Liver (tissue), 9 donors: ENCODE measurements around the gene TMEM18. TPM values are rescaled to one million over a fixed set of nuclear protein-coding genes. Genes with fewer than 3 reads are reported as not detected.

Experiments used
- DNase-seq: peaks from one replicate; pipeline ENCODE4 v3.0.0-alpha.2; 2017; ENCODE audit warnings: low spot score
- H3K27ac ChIP-seq, 2 donors: one replicate each; pipeline ENCODE4 v1.7.0; 2013; ENCODE audit warnings: inconsistent platforms in 2 of 2, low read length in 2 of 2, control low read depth in 1 of 2, low read depth in 1 of 2, mild to moderate bottlenecking in 1 of 2
- H3K27me3 ChIP-seq, 4 donors: one replicate each; pipeline versions ENCODE4 v1.6.1 to v1.7.0; 2013; ENCODE audit warnings: low read length in 3 of 4, inconsistent platforms in 1 of 4, mild to moderate bottlenecking in 1 of 4, moderate library complexity in 1 of 4; ENCODE audit not compliant: control insufficient read depth in 4 of 4, insufficient read depth in 4 of 4
- H3K36me3 ChIP-seq, 4 donors: one replicate each; pipeline versions ENCODE4 v1.6.1 to v1.7.0; 2013; ENCODE audit warnings: low read length in 3 of 4, mild to moderate bottlenecking in 3 of 4, low read depth in 1 of 4, moderate library complexity in 1 of 4; ENCODE audit not compliant: control insufficient read depth in 4 of 4, insufficient read depth in 3 of 4
- H3K4me1 ChIP-seq, 4 donors: one replicate each; pipeline versions ENCODE4 v1.6.1 to v1.7.0; 2013; ENCODE audit warnings: low read length in 3 of 4, mild to moderate bottlenecking in 3 of 4, moderate library complexity in 1 of 4; ENCODE audit not compliant: control insufficient read depth in 4 of 4, insufficient read depth in 4 of 4
- H3K4me3 ChIP-seq, 3 donors: one replicate each; pipeline versions ENCODE4 v1.6.1 to v1.7.0; 2013; ENCODE audit warnings: low read length in 3 of 3, control low read depth in 1 of 3, low read depth in 1 of 3, mild to moderate bottlenecking in 1 of 3
- H3K9ac ChIP-seq, 2 donors: one replicate each; pipeline ENCODE4 v1.7.0; 2013; ENCODE audit warnings: low read length in 2 of 2, mild to moderate bottlenecking in 2 of 2, moderate library complexity in 2 of 2, control low read depth in 1 of 2, low read depth in 1 of 2
- H3K9me3 ChIP-seq, 4 donors: one replicate each; pipeline versions ENCODE4 v1.6.1 to v1.7.0; 2013; ENCODE audit warnings: low read length in 3 of 4; ENCODE audit not compliant: control insufficient read depth in 4 of 4
- ATF3 ChIP-seq: IDR thresholded peaks from 2 replicates; pipeline ENCODE4 v1.6.1; 2016; ENCODE audit warnings: antibody characterized with exemption
- CTCF ChIP-seq: fragments of 150-350 bp; IDR thresholded peaks from 2 replicates; pipeline ENCODE4 v1.5.1; 2017; ENCODE audit warnings: improper control_type of control experiment, low read depth, low read length; ENCODE audit not compliant: missing input control
- EGR1 ChIP-seq, 2 donors: IDR thresholded peaks; 2 replicates each; pipeline ENCODE4 v1.6.1; 2016 to 2018; ENCODE audit warnings: antibody characterized with exemption in 2 of 2, low read depth in 2 of 2
- FOXA1 ChIP-seq: IDR thresholded peaks from 2 replicates; pipeline ENCODE4 v1.6.1; 2016; ENCODE audit warnings: antibody characterized with exemption
- FOXA2 ChIP-seq: IDR thresholded peaks from 2 replicates; pipeline ENCODE4 v1.6.1; 2016; ENCODE audit warnings: antibody characterized with exemption
- GABPA ChIP-seq, 2 donors: IDR thresholded peaks in 1 of 2; conservative IDR thresholded peaks in 1 of 2; 2 replicates each; pipeline ENCODE4 v1.6.1; 2016; ENCODE audit warnings: antibody characterized with exemption in 2 of 2, mild to moderate bottlenecking in 1 of 2, moderate library complexity in 1 of 2
- HNF4A ChIP-seq, 2 donors: conservative IDR thresholded peaks; 2 replicates each; pipeline ENCODE4 v1.6.1; 2016; ENCODE audit warnings: antibody characterized with exemption in 2 of 2, mild to moderate bottlenecking in 2 of 2
- HNF4G ChIP-seq: IDR thresholded peaks from 2 replicates; pipeline ENCODE4 v1.6.1; 2016; ENCODE audit warnings: antibody characterized with exemption
- JUND ChIP-seq, 2 donors: IDR thresholded peaks; 2 replicates each; pipeline ENCODE4 v1.6.1; 2016; ENCODE audit warnings: antibody characterized with exemption in 2 of 2
- NR2F2 ChIP-seq: IDR thresholded peaks from 2 replicates; pipeline ENCODE4 v1.6.1; 2016; ENCODE audit warnings: antibody characterized with exemption
- RAD21 ChIP-seq, 2 donors: IDR thresholded peaks; 2 replicates each; pipeline ENCODE4 v1.6.1; 2016; ENCODE audit warnings: antibody characterized with exemption in 2 of 2, mild to moderate bottlenecking in 2 of 2
- REST ChIP-seq: IDR thresholded peaks from 2 replicates; pipeline ENCODE4 v1.6.1; 2016; ENCODE audit warnings: antibody characterized with exemption, mild to moderate bottlenecking
- RXRA ChIP-seq, 2 donors: IDR thresholded peaks; 2 replicates each; pipeline ENCODE4 v1.6.1; 2017 to 2018; ENCODE audit warnings: antibody characterized with exemption in 2 of 2, mild to moderate bottlenecking in 1 of 2
- SP1 ChIP-seq: IDR thresholded peaks from 2 replicates; pipeline ENCODE4 v1.6.1; 2018; ENCODE audit warnings: antibody characterized with exemption, mild to moderate bottlenecking
- TAF1 ChIP-seq: conservative IDR thresholded peaks from 2 replicates; pipeline ENCODE4 v1.6.1; 2016; ENCODE audit warnings: antibody characterized with exemption, mild to moderate bottlenecking
- ZBTB33 ChIP-seq: IDR thresholded peaks from 2 replicates; pipeline ENCODE4 v1.6.1; 2016; ENCODE audit warnings: antibody characterized with exemption
- WGBS: extraction: QIAGEN DNeasy Blood & Tissue Kit; methylation state at CpG from one replicate; pipeline ENCODE4 v1.1.7; 2013; 5-methylcytosine and 5-hydroxymethylcytosine counted together
- polyA plus RNA-seq, 2 donors: library from polyadenylated mRNA; stranded (reverse) in 1 of 2; unstranded in 1 of 2; fragments of 200-250 nt in 1 of 2; fragments of >200 nt in 1 of 2; fragmentation: Nextera tagmentation in 1 of 2; extraction: Ambion mirVana in 1 of 2; gene quantifications; one replicate each; pipeline versions ENCODE4 v1.2.1 to v1.2.3, GENCODE V29; 2013 to 2015
- total RNA-seq, 2 donors: library from RNA; depleted of rRNA; stranded (reverse); fragments of >200 nt; gene quantifications; one replicate each; pipeline ENCODE4 v1.2.3, GENCODE V29; 2014
- donor health status: healthy.
- donor health status: healthy.
- donor health status: healthy.
- donor health status: healthy.
- donor health status: healthy.

The TMEM18 gene
- total and polyA plus RNA-seq, 4 donors: 8.4 to 29.3 (median 10.9) TPM

- DNase-seq: no peak
- Histone ChIP-seq H3K4me1 (no peaks in the 10 kb centered on the region), H3K36me3 (no peaks in the 10 kb centered on the region), H3K4me3 (no peak overlapping the region), H3K27ac (no peak overlapping the region), H3K27me3 (no peaks in the 10 kb centered on the region), H3K9ac (no peak overlapping the region), H3K9me3 (no peaks in the 10 kb centered on the region)
- WGBS: 83% methylated on average over 26 of the region's 26 CpGs
- no peak for TF ChIP-seq HNF4A (conservative IDR thresholded peaks at IDR 0.05)
- no peak for TF ChIP-seq TAF1
- TF ChIP-seq ATF3: no peak
- no peak for TF ChIP-seq GABPA (IDR thresholded peaks at IDR 0.05 in 1 of 2, conservative IDR thresholded peaks at IDR 0.05 in 1 of 2)
- no peak for TF ChIP-seq ZBTB33
- no peak for TF ChIP-seq REST
- TF ChIP-seq FOXA1: no peak
- TF ChIP-seq NR2F2: no peak
- no peak for TF ChIP-seq RAD21 (IDR thresholded peaks at IDR 0.05)
- TF ChIP-seq EGR1 (IDR thresholded peaks at IDR 0.05; ENCODE audit: low read depth in 2 of 2): no peak
- no peak for TF ChIP-seq SP1
- no peak for TF ChIP-seq JUND (IDR thresholded peaks at IDR 0.05)
- no peak for TF ChIP-seq FOXA2
- TF ChIP-seq HNF4G: no peak
Measured at GRCh38 chr2:648476-649424, 28.5 kb downstream of the TMEM18 start.

- WGBS: 86% methylated on average over 16 of the region's 16 CpGs
- Histone ChIP-seq H3K36me3 (no peaks in the 10 kb centered on the region), H3K4me3 (no peak overlapping the region), H3K9me3 (no peaks in the 10 kb centered on the region), H3K9ac (no peak overlapping the region), H3K4me1 (no peaks in the 10 kb centered on the region), H3K27me3 (peaks cover 0 to 2% (median 0%) of the 10 kb centered on the region in 4 donors), H3K27ac (no peak overlapping the region)
- DNase-seq: peak; percentile 28
- no peak for TF ChIP-seq CTCF
- no peak for TF ChIP-seq SP1
- TF ChIP-seq RXRA (IDR thresholded peaks at IDR 0.05): no peak
- no peak for TF ChIP-seq GABPA (IDR thresholded peaks at IDR 0.05 in 1 of 2, conservative IDR thresholded peaks at IDR 0.05 in 1 of 2)
Measured at GRCh38 chr2:647691-648231, 29.4 kb downstream of the TMEM18 start.
